ENCODE measurements around the gene MCF2L.

The MCF2L gene

DNA sequence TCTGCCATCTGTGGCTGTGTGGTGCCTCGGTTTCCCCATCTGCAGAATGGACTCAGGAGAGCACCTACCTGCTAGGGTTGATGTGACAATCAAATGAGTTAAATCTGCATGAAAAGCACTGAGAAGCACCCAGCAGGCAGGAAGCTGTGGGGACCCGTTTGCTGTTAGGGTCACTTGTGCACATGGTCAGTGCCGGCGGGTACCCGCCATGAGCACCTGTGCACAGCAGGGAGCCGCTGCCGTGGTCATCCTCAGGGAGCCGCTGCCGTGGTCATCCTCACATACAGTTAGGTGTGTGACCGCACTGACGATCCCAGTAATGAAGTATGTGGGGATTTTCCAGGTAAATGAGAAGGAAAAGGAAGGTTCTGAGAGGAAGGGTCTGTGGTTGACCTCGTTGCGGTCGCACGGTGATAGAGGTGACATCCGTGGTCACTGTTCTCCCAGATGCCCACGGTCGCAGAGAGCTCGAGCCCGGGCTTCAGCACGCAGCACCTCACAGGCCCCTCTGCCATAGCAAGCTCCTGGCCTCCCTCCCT lies 6.5 kb downstream of the MCF2L start:
- TF ChIP-seq, protein P1, sequence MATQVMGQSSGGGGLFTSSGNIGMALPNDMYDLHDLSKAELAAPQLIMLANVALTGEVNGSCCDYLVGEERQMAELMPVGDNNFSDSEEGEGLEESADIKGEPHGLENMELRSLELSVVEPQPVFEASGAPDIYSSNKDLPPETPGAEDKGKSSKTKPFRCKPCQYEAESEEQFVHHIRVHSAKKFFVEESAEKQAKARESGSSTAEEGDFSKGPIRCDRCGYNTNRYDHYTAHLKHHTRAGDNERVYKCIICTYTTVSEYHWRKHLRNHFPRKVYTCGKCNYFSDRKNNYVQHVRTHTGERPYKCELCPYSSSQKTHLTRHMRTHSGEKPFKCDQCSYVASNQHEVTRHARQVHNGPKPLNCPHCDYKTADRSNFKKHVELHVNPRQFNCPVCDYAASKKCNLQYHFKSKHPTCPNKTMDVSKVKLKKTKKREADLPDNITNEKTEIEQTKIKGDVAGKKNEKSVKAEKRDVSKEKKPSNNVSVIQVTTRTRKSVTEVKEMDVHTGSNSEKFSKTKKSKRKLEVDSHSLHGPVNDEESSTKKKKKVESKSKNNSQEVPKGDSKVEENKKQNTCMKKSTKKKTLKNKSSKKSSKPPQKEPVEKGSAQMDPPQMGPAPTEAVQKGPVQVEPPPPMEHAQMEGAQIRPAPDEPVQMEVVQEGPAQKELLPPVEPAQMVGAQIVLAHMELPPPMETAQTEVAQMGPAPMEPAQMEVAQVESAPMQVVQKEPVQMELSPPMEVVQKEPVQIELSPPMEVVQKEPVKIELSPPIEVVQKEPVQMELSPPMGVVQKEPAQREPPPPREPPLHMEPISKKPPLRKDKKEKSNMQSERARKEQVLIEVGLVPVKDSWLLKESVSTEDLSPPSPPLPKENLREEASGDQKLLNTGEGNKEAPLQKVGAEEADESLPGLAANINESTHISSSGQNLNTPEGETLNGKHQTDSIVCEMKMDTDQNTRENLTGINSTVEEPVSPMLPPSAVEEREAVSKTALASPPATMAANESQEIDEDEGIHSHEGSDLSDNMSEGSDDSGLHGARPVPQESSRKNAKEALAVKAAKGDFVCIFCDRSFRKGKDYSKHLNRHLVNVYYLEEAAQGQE (IDR thresholded peaks at IDR 0.05; ENCODE audit: insufficient read depth in 1 of 2, low read depth in 2 of 2, low read length in 2 of 2) = no peak
- TF ChIP-seq TAF1 (IDR thresholded peaks at IDR 0.05; ENCODE audit: borderline replicate concordance, insufficient read depth, low read length) (no peak), SIN3A (IDR thresholded peaks at IDR 0.05; ENCODE audit: borderline replicate concordance, insufficient read depth, low read length) (no peak), FOXP2 (optimal IDR thresholded peaks at IDR 0.05; ENCODE audit: borderline replicate concordance, extremely low read depth, extremely low read length, insufficient read depth) (no peak), POLR2AphosphoS5 (IDR thresholded peaks at IDR 0.05; ENCODE audit: low read depth, low read length) (no peak)

DNA sequence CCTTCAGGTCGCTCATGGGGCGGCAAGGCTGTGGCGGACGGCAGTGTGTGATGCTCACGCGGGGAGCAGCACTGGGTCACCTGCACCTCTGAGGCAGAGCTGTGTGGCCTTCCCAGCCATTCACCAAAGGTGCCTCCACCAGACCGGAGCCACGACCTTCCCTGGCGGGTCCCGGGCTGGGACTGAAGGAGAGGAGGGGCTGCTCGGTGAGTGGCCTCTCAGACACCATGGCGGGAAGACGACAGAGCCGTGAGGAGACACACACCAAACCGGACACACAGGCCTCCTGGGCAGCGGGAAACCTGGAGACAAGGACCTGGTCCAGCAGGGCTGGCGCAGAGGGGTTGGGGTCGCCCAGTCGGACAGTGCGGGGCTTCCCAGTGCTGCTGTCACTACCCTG lies 7.5 kb downstream of the MCF2L start:
- TF ChIP-seq FOXP2 (optimal IDR thresholded peaks at IDR 0.05; ENCODE audit: borderline replicate concordance, extremely low read depth, extremely low read length, insufficient read depth) = no peak
- no peak for TF ChIP-seq SIN3A (IDR thresholded peaks at IDR 0.05; ENCODE audit: borderline replicate concordance, insufficient read depth, low read length)
- TF ChIP-seq, protein P1 (IDR thresholded peaks at IDR 0.05; ENCODE audit: insufficient read depth in 1 of 2, low read depth in 2 of 2, low read length in 2 of 2) = no peak
- no peak for TF ChIP-seq TAF1 (IDR thresholded peaks at IDR 0.05; ENCODE audit: borderline replicate concordance, insufficient read depth, low read length)
- no peak for TF ChIP-seq POLR2AphosphoS5 (IDR thresholded peaks at IDR 0.05; ENCODE audit: low read depth, low read length)

DNA sequence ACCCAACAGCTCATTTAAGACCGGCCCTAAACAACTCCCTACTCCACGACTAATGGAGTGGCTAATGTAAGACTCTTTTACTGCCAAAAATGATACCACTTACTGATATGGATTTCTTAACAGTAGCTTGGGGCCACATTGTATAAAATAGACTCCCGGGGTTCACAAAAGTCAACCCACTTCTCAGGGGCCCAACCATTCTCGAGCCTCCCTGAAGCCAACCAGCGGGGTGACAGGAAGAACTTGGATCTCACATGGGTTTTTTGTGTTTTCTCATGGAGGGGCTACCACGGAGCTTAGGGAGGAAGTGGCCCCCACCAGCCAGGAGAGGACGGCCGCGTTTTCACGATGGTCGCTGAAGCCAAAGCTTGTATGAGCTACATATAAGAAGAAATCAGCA lies 8.1 kb downstream of the MCF2L start:
- no peak for TF ChIP-seq SIN3A (IDR thresholded peaks at IDR 0.05; ENCODE audit: borderline replicate concordance, insufficient read depth, low read length)
- TF ChIP-seq, protein P1 (IDR thresholded peaks at IDR 0.05; ENCODE audit: insufficient read depth in 1 of 2, low read depth in 2 of 2, low read length in 2 of 2) = no peak

DNA sequence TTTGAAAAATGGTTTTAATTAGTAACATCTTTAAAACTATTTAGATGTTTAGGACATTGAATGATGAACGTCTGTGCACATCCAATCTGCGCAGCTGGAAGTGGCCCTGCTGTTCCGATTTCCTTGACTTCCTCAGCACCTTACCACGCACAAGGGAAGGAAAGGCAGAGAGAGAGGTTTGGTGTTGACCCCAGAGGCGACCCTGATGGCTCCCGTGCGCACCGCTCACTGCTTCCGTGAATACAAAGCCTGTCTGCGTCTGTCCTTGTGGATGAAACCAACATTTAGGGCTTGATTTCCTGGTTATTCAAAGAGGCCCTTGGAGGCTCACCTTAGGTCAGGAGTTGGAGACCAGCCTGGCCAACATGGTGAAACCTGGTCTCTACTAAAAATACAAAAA lies 8.5 kb downstream of the MCF2L start:
- TF ChIP-seq, protein P1 (IDR thresholded peaks at IDR 0.05; ENCODE audit: insufficient read depth in 1 of 2, low read depth in 2 of 2, low read length in 2 of 2) = no peak
- TF ChIP-seq TAF1 (IDR thresholded peaks at IDR 0.05; ENCODE audit: borderline replicate concordance, insufficient read depth, low read length) = no peak
- no peak for TF ChIP-seq FOXP2 (optimal IDR thresholded peaks at IDR 0.05; ENCODE audit: borderline replicate concordance, extremely low read depth, extremely low read length, insufficient read depth)
- no peak for TF ChIP-seq SIN3A (IDR thresholded peaks at IDR 0.05; ENCODE audit: borderline replicate concordance, insufficient read depth, low read length)
- TF ChIP-seq POLR2AphosphoS5 (IDR thresholded peaks at IDR 0.05; ENCODE audit: low read depth, low read length) = no peak
